ENCODE data around the gene SH3RF3. TPM values are rescaled to one million over a fixed set of nuclear protein-coding genes. Genes with fewer than 3 reads are reported as not detected.

SH3RF3 gene
- polyA plus RNA-seq, 1 of the 3 experiments (the other 2 are of a cell fraction), result 1.9 TPM

DNA sequence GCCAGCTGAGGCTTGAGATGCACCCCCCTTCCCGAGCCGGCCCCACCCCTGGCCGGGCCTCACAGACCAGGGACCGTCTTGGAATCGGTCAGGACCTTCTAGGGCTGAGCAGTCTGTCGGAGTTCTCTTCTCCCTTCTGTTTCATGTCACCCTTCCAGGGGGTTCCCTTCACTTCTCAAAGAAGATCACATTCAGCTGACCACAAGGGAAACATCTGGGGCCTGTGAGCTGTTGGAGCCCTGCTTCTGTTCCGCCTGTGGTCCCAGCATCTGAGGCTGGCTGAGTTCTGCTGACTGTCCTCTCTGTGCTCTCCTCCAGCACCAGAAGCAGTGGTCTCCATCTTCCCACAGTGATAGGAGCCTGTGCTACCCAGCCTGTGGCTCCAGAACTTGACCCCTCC, 378.2 kb downstream of the SH3RF3 start:
- CTCF ChIA-PET, result interaction anchor here (1.0 to 6.1 kb wide), 3 partner anchors 8 to 379 kb away, joined by 3 to 160 read pairs (median 3); partner anchors contain the start of gene SH3RF3
- H4K20me1 ChIP-seq (ENCODE audit: insufficient read depth), result no peaks in the 10 kb centered on the region
- no peaks in the 10 kb centered on the region for H3K27me3 ChIP-seq (ENCODE audit: insufficient read depth)
- no peaks in the 10 kb centered on the region for H3F3A ChIP-seq (replicated peaks; ENCODE audit: insufficient read depth)
- H3K27ac ChIP-seq (ENCODE audit: low read depth in 2 of 2, low read length in 1 of 2), result no peak overlapping the region
- no peak overlapping the region for H3K9ac ChIP-seq
- POLR2A ChIA-PET, result no interaction called here
- no peaks in the 10 kb centered on the region; a peak in 1 of 4 replicates for H3K4me1 ChIP-seq (ENCODE audit: control insufficient read depth in 1 of 2, insufficient read depth in 2 of 2, low read depth in 1 of 2, low read length in 1 of 2)
- H3K79me2 ChIP-seq (ENCODE audit: insufficient read depth), result no peaks in the 10 kb centered on the region
- no peaks in the 10 kb centered on the region for H3K9me2 ChIP-seq
- 75% methylated on average over 3 of the region's 7 CpGs for WGBS (ENCODE audit: low lambda C conversion rate)
- no peak overlapping the region for H2AFZ ChIP-seq (ENCODE audit: low read depth)
- no peak for TF ChIP-seq RFX5 (IDR thresholded peaks at IDR 0.05; ENCODE audit: low read length)
- TF ChIP-seq, protein P1, sequence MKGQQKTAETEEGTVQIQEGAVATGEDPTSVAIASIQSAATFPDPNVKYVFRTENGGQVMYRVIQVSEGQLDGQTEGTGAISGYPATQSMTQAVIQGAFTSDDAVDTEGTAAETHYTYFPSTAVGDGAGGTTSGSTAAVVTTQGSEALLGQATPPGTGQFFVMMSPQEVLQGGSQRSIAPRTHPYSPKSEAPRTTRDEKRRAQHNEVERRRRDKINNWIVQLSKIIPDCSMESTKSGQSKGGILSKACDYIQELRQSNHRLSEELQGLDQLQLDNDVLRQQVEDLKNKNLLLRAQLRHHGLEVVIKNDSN (IDR thresholded peaks at IDR 0.05; ENCODE audit: borderline replicate concordance, low read depth), result no peak
- DNase-seq, result no peak
- no peak overlapping the region for H3K4me3 ChIP-seq (ENCODE audit: low read depth in 2 of 2, low read length in 1 of 2)
- no peaks in the 10 kb centered on the region for H3K36me3 ChIP-seq (replicated peaks in 1 of 2; ENCODE audit: control insufficient read depth in 1 of 2, insufficient read depth in 2 of 2, low read length in 1 of 2)
- no peaks in the 10 kb centered on the region for H3K9me3 ChIP-seq
- no peak overlapping the region for H3K4me2 ChIP-seq

DNA sequence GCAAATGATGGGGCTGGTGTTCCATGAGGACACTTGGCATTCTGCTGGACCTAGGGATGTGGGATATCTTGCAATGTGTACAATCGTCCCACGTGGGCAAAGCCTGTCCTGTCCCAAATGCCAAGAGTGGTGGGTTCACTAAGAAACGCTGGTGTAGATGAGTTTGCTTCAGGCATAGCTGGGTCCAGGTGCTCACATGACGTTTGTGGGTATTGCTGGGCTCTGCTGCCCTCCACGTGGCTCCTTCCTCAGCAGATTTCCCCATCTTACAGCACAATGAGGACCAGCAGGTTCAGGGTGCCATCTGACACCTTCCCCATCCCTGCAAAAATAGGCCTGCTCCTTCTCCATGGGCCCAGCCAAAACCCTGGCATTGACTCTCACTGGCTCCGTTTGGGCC, 378.8 kb downstream of the SH3RF3 start:
- CTCF ChIA-PET, result interaction anchor here (1.0 to 6.1 kb wide), 3 partner anchors 8 to 379 kb away, joined by 3 to 160 read pairs (median 3); partner anchors contain the start of gene SH3RF3
- H3F3A ChIP-seq (replicated peaks; ENCODE audit: insufficient read depth), result no peaks in the 10 kb centered on the region
- no peaks in the 10 kb centered on the region; a peak in 1 of 4 replicates for H3K4me1 ChIP-seq (ENCODE audit: control insufficient read depth in 1 of 2, insufficient read depth in 2 of 2, low read depth in 1 of 2, low read length in 1 of 2)
- WGBS (ENCODE audit: low lambda C conversion rate), result 92% methylated on average over 5 of the region's 6 CpGs
- H2AFZ ChIP-seq (ENCODE audit: low read depth), result no peak overlapping the region
- H3K9me2 ChIP-seq, result no peaks in the 10 kb centered on the region
- DNase-seq, result no peak
- no peak for TF ChIP-seq SMC3 (IDR thresholded peaks at IDR 0.05; ENCODE audit: low read depth, low read length)
- TF ChIP-seq, protein P2, sequence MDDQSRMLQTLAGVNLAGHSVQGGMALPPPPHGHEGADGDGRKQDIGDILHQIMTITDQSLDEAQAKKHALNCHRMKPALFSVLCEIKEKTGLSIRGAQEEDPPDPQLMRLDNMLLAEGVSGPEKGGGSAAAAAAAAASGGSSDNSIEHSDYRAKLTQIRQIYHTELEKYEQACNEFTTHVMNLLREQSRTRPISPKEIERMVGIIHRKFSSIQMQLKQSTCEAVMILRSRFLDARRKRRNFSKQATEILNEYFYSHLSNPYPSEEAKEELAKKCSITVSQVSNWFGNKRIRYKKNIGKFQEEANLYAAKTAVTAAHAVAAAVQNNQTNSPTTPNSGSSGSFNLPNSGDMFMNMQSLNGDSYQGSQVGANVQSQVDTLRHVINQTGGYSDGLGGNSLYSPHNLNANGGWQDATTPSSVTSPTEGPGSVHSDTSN (IDR thresholded peaks at IDR 0.05), result no peak
- TF ChIP-seq, protein P3, sequence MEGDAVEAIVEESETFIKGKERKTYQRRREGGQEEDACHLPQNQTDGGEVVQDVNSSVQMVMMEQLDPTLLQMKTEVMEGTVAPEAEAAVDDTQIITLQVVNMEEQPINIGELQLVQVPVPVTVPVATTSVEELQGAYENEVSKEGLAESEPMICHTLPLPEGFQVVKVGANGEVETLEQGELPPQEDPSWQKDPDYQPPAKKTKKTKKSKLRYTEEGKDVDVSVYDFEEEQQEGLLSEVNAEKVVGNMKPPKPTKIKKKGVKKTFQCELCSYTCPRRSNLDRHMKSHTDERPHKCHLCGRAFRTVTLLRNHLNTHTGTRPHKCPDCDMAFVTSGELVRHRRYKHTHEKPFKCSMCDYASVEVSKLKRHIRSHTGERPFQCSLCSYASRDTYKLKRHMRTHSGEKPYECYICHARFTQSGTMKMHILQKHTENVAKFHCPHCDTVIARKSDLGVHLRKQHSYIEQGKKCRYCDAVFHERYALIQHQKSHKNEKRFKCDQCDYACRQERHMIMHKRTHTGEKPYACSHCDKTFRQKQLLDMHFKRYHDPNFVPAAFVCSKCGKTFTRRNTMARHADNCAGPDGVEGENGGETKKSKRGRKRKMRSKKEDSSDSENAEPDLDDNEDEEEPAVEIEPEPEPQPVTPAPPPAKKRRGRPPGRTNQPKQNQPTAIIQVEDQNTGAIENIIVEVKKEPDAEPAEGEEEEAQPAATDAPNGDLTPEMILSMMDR (IDR thresholded peaks at IDR 0.05), result no peak
- no peak for TF ChIP-seq RAD21 (IDR thresholded peaks at IDR 0.05; ENCODE audit: low read length)
- TF ChIP-seq, protein P4, sequence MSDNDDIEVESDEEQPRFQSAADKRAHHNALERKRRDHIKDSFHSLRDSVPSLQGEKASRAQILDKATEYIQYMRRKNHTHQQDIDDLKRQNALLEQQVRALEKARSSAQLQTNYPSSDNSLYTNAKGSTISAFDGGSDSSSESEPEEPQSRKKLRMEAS (IDR thresholded peaks at IDR 0.05; ENCODE audit: low read depth), result no peak
- TF ChIP-seq EZH2phosphoT487 (IDR thresholded peaks at IDR 0.05; ENCODE audit: borderline replicate concordance, low read depth), result no peak
- no peak for TF ChIP-seq EP300 (IDR thresholded peaks at IDR 0.05; ENCODE audit: borderline replicate concordance in 1 of 2, low read depth in 1 of 2, low read length in 1 of 2)
- no peak overlapping the region for H3K27ac ChIP-seq (ENCODE audit: low read depth in 2 of 2, low read length in 1 of 2)
- H3K9ac ChIP-seq, result no peak overlapping the region
- no peaks in the 10 kb centered on the region for H3K79me2 ChIP-seq (ENCODE audit: insufficient read depth)
- no peaks in the 10 kb centered on the region for H4K20me1 ChIP-seq (ENCODE audit: insufficient read depth)
- no peaks in the 10 kb centered on the region for H3K27me3 ChIP-seq (ENCODE audit: insufficient read depth)
- POLR2A ChIA-PET, result no interaction called here
- H3K4me3 ChIP-seq (ENCODE audit: low read depth in 2 of 2, low read length in 1 of 2), result no peak overlapping the region
- H3K9me3 ChIP-seq, result no peaks in the 10 kb centered on the region
- H3K36me3 ChIP-seq (replicated peaks in 1 of 2; ENCODE audit: control insufficient read depth in 1 of 2, insufficient read depth in 2 of 2, low read length in 1 of 2), result no peaks in the 10 kb centered on the region
- H3K4me2 ChIP-seq, result no peak overlapping the region

Measured in SK-N-SH (cell line).